Heart left ventricle (tissue), 16 donors: Measurements from ENCODE around the gene SYNGR1. TPM values are rescaled to one million over a fixed set of nuclear protein-coding genes. Genes with fewer than 3 reads are reported as not detected.
"Not testable (repeated sequence)": the region's sequence is repeated elsewhere in the genome, so short reads cannot be mapped to it uniquely, and the experiment has no call there.

Experiments
- ATAC-seq, 4 donors: fragments of 200-7000 bp; cut with Tn5 transposase; one replicate each; pipeline ENCODE4 v1.9.1; 2020 to 2022; ENCODE audit warnings: moderate library complexity in 4 of 4, mild to moderate bottlenecking in 3 of 4, moderate number of reproducible peaks in 1 of 4
- DNase-seq, 5 donors: peaks; one replicate each; pipeline ENCODE4 v3.0.0-alpha.2; 2020
- H3K27ac ChIP-seq, 12 donors: fragments of 200-600 bp; sonication (generic) in 4 of 12; one replicate each; pipeline versions ENCODE4 v1.5.0 to v1.8.0; 2016 to 2022; ENCODE audit warnings: mild to moderate bottlenecking in 2 of 12
- H3K27me3 ChIP-seq, 9 donors: fragments of 200-600 bp; sonication (generic) in 2 of 9; one replicate each; pipeline versions ENCODE4 v1.5.1 to v1.8.0; 2016 to 2022; ENCODE audit warnings: mild to moderate bottlenecking in 3 of 9
- H3K36me3 ChIP-seq, 9 donors: fragments of 200-600 bp; sonication (generic) in 2 of 9; one replicate each; pipeline versions ENCODE4 v1.5.0 to v1.8.0; 2018 to 2022; ENCODE audit warnings: mild to moderate bottlenecking in 2 of 9
- H3K4me1 ChIP-seq, 12 donors: fragments of 200-600 bp; sonication (generic) in 4 of 12; one replicate each; pipeline versions ENCODE4 v1.5.0 to v1.8.0; 2016 to 2022; ENCODE audit warnings: mild to moderate bottlenecking in 3 of 12
- H3K4me3 ChIP-seq, 12 donors: fragments of 200-600 bp; sonication (generic) in 4 of 12; one replicate each; pipeline versions ENCODE4 v1.5.0 to v1.8.0; 2017 to 2022; ENCODE audit warnings: mild to moderate bottlenecking in 9 of 12, moderate library complexity in 4 of 12
- H3K9me3 ChIP-seq, 12 donors: fragments of 200-600 bp; sonication (generic) in 4 of 12; one replicate each; pipeline versions ENCODE4 v1.5.0 to v1.8.0; 2016 to 2022; ENCODE audit warnings: mild to moderate bottlenecking in 1 of 12
- POLR2A ChIP-seq, 2 donors: fragments of 450-650 bp; IDR thresholded peaks; one replicate each; pipeline ENCODE4 v1.6.1; 2017; ENCODE audit warnings: antibody characterized with exemption in 2 of 2, mild to moderate bottlenecking in 2 of 2, moderate library complexity in 2 of 2
- WGBS, 4 donors: extraction: QIAGEN DNeasy Blood & Tissue Kit in 2 of 4; methylation state at CpG; one replicate each; pipeline versions ENCODE4 v1.1.5 to v1.1.7; 2013 to 2018; 5-methylcytosine and 5-hydroxymethylcytosine counted together
- intact Hi-C, 10 donors: fragments of 100-400 bp; cut with DNase I; formaldehyde crosslinking; loops; one replicate each; pipeline versions ENCODE4 v1.11.1 to v1.14.2; 2022
- polyA plus RNA-seq, 2 donors: library from polyadenylated mRNA; stranded (reverse); fragments of 200-250 nt; gene quantifications; one replicate each; pipeline ENCODE4 v1.2.3, GENCODE V29; 2013
- total RNA-seq, 9 donors: library from RNA; depleted of rRNA in 2 of 9; stranded (reverse); fragments of >200 nt in 2 of 9; fragmentation: NEBNext Ultra II Directional in 3 of 9; extraction: Animal tissue kit (Norgen Biotek cat#: 25700) in 3 of 9; gene quantifications; one replicate each; pipeline versions ENCODE4 v1.1.0 to v1.2.4, GENCODE V29; 2016 to 2023
- TF ChIP-seq, protein P1 (sequence below), 12 donors: fragments of 200-600 bp; sonication (generic) in 4 of 12; IDR thresholded peaks; one replicate each; pipeline versions ENCODE4 v1.5.0 to v1.8.0; 2018 to 2022; ENCODE audit warnings: antibody characterized with exemption in 12 of 12, mild to moderate bottlenecking in 5 of 12
- donor health status: ischemic (EF 13 %, LVEDD 7.1; RV severe dilation, severe dysfunction).
- donor health status: healthy with polysubstance abuse.
- donor health status: DM: no; HTN: yes; CAD: no.
- donor health status: DM: no; HTN: no; CAD: no.
- donor health status: ischemic (EF 25% LVEDD 6.9; RV normal size, moderate dysfunction).
- donor health status: ischemic (EF 25% LVEDD 5.7; RV mildly dilated, moderate dysfunction).
- donor health status: healthy.
- donor health status: DM: yes; HTN: yes; CAD: no.
- donor health status: ischemic (EF 35%, LVEDD 5.7; RV mildly dilated, moderate dysfunction).
- donor health status: nonischemic (EF 11% LVEDD 7.7; RV severe dilation, severe dysfunction).
- donor health status: DM: yes; HTN: yes; CAD: no.
- donor health status: PGD.
- donor health status: ischemic (EF 29% LVEDD 5.4; RV normal size, mild dysfunction).
- donor health status: nonischemic (EF 23%, LVEDD 6.1; RV moderate dilation, normal function).

Gene SYNGR1
- total and polyA plus RNA-seq, 11 donors, result 20.0 to 49.9 (median 39.3) TPM

- ATAC-seq, result peak; percentile 4 to 21 (median 8)
- peak overlapping the region; percentile 72 to 100 (median 96) for H3K27ac ChIP-seq
- H3K36me3 ChIP-seq, result peaks cover 0 to 47% (median 45%) of the 10 kb centered on the region in 9 donors
- H3K27me3 ChIP-seq, result no peaks in the 10 kb centered on the region
- peak overlapping the region; percentile 58 to 93 (median 78) for H3K4me3 ChIP-seq
- TF ChIP-seq, protein P1, sequence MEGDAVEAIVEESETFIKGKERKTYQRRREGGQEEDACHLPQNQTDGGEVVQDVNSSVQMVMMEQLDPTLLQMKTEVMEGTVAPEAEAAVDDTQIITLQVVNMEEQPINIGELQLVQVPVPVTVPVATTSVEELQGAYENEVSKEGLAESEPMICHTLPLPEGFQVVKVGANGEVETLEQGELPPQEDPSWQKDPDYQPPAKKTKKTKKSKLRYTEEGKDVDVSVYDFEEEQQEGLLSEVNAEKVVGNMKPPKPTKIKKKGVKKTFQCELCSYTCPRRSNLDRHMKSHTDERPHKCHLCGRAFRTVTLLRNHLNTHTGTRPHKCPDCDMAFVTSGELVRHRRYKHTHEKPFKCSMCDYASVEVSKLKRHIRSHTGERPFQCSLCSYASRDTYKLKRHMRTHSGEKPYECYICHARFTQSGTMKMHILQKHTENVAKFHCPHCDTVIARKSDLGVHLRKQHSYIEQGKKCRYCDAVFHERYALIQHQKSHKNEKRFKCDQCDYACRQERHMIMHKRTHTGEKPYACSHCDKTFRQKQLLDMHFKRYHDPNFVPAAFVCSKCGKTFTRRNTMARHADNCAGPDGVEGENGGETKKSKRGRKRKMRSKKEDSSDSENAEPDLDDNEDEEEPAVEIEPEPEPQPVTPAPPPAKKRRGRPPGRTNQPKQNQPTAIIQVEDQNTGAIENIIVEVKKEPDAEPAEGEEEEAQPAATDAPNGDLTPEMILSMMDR (IDR thresholded peaks at IDR 0.05), result no peak
- no peak for TF ChIP-seq POLR2A (IDR thresholded peaks at IDR 0.05)
- WGBS, 4 donors, result 2 to 3% (median 2%) methylated on average over 24 to 26 of the region's 26 CpGs
- no peak for DNase-seq
- peaks cover 24 to 57% (median 50%) of the 10 kb centered on the region in 12 donors for H3K4me1 ChIP-seq
- no peaks in the 10 kb centered on the region for H3K9me3 ChIP-seq
- intact Hi-C loops, result loop anchor here in 9 of 10 donors (1.0 to 10.0 kb wide), 12 partner anchors 166 to 554 kb away; partner anchors contain the start of genes CBX7 (in 6 of the 9), ATF4 (in 4 of the 9) and CBX6 (in 4 of the 9)
Observed at GRCh38 chr22:39318507-39319283, 31.1 kb upstream of the SYNGR1 start.

DNA sequence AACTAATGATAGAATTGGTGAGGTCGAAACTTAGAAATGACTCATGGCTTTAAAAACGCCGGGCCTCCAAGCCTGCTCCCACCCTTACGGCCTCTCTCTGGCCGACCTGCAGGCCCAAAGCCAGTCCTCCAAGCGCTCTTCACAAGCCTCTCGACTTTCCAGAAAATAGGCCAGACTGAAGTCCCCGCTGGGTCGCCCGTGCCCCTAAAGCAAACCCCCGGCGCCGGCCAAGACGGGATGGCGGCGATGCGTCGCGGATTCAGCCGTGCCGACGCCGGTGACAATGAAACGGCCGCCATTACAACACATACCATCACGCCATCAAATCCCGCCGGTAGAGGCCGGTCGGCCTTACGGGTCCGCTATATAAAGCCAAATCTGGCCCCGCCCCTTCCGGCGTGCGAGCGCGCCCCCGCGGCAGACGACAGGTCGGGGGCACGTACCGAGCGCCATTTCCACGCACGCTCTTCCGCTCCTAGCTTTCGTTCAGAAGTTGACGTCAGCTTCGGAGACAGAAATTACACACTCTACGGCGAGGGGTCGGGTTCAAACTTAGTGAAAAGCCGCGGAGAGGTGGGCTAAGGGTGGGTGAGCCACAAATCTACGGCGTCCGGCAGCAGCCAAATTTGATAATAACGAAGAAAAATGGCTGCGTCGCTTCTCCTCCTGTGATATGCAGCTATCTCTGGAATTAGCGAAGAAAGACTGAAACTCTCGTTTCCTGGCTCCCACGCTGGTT is 30.3 kb upstream of the SYNGR1 start, which contains the start of gene RPL3:
TSS of gene RPL3 (minus strand) at position 340 of the 739 bp plus-strand sequence. CDS start at position 314, 26 bp downstream.
- Histone ChIP-seq H3K27ac (peak within 1 kb of the TSS; percentile 81 to 100 (median 96)), H3K4me3 (peak within 1 kb of the TSS; percentile 58 to 93 (median 78)), H3K9me3 (no peaks in the 10 kb centered on the region), H3K27me3 (no peaks in the 10 kb centered on the region), H3K4me1 (peaks cover 22 to 50% (median 42%) of the 10 kb centered on the region in 12 donors), H3K36me3 (peaks cover 0 to 40% (median 37%) of the 10 kb centered on the region in 9 donors)
- WGBS, 4 donors, result 0% methylated on average over 58 to 65 of the region's 65 CpGs
- intact Hi-C loops, result loop anchor here in 9 of 10 donors (1.0 to 10.0 kb wide), 13 partner anchors 24 to 555 kb away; partner anchors contain the start of genes CBX7 (in 6 of the 9), ATF4 (in 4 of the 9) and CBX6 (in 4 of the 9)
- DNase-seq, result peak; percentile 96 to 98 (median 97)
- TF ChIP-seq, protein P1 (IDR thresholded peaks at IDR 0.05), result peak in 6 of 12 donors; percentile 9 to 39 (median 27)
- peak in 1 of 2 donors; percentile 79 for TF ChIP-seq POLR2A (IDR thresholded peaks at IDR 0.05)
- ATAC-seq, result peak; percentile 87 to 94 (median 90)

DNA sequence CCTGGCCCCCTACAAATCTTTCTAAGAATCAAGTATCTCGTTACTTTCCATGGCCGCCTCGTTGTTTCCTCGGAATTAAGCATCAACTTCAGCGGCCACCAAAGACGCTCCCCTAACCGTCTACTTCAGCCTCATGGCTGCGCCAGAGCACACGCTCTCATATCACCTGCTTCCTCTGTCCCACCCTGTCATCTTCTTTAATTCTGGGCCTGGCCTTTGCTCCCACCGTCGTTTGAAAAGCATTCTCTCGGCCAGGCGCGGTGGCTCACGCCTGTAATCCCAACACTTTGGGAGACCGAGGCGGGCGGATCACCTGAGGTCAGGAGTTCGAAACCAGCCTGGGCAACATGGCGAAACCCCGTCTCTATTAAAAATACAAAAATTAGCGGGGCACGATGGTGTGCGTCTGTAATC is 29.2 kb upstream of the SYNGR1 start:
- not testable (repeated sequence) for ATAC-seq, H3K9me3 ChIP-seq, H3K27me3 ChIP-seq, DNase-seq
- Histone ChIP-seq H3K36me3 (peaks cover 0 to 28% (median 26%) of the 10 kb centered on the region in 9 donors), H3K4me1 (peaks cover 17 to 38% (median 32%) of the 10 kb centered on the region in 12 donors), H3K4me3 (peak overlapping the region in 10 of 12 donors; percentile 58 to 93 (median 78)), H3K27ac (peak overlapping the region in 11 of 12 donors; percentile 93 to 100 (median 97))
- WGBS, 4 donors, result 81 to 90% (median 89%) methylated on average over 24 of the region's 24 CpGs
- intact Hi-C loops, result loop anchor here in 1 of 10 donors (1.0 kb wide), 1 partner anchor 23 kb away; no protein-coding TSS in a partner anchor

DNA sequence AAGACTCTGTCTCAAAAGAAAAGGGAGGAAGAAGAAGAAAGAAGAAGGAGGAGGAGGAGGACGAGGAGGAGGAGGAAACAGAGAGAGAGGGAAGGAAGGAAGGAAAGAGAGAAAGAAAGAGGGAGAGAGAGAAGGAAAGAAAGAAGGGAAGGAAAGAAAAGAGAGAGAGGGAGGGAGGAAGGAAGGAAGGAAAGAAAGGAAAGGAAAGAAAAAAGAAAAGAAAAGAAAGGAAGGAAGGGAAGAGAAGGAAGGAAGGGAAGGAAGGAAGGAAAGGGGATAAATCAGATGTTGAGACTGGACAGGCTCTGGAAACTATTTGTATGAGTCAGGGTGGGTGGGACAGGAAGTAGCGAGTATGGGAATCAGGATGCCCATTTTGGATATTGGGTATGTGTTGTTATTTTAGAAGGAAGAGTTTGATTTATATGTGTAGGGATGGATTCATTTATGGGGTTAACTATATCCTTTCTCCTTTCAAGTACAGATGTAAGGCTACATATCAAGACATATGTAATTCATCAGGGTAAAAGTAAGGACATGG is 24.3 kb upstream of the SYNGR1 start:
- H3K9me3 ChIP-seq, result no peaks in the 10 kb centered on the region
- no peaks in the 10 kb centered on the region for H3K27me3 ChIP-seq
- no peak overlapping the region for H3K27ac ChIP-seq
- 56 to 68% (median 60%) methylated on average over 2 of the region's 2 CpGs for WGBS, 4 donors
- H3K4me1 ChIP-seq, result peaks cover 0 to 10% (median 0%) of the 10 kb centered on the region in 12 donors
- DNase-seq (no peak), ATAC-seq (no peak)
- no peaks in the 10 kb centered on the region for H3K36me3 ChIP-seq
- intact Hi-C loops, result no loop called here
- no peak for TF ChIP-seq POLR2A (IDR thresholded peaks at IDR 0.05)
- TF ChIP-seq, protein P1 (IDR thresholded peaks at IDR 0.05), result no peak
- no peak overlapping the region for H3K4me3 ChIP-seq
